ENCODE data around the gene UBAC1. TPM values are rescaled to one million over a fixed set of nuclear protein-coding genes. Genes with fewer than 3 reads are reported as not detected.

UBAC1 gene
- total RNA-seq, 1 donor from 2014 or later, result 30.1 TPM

- DNase-seq, result no peak
- H3K27ac ChIP-seq, result no peak overlapping the region
- no peaks in the 10 kb centered on the region for H3K36me3 ChIP-seq
- H3K4me1 ChIP-seq, result peaks cover 16% of the 10 kb centered on the region
- intact Hi-C loops (cut with DNase I), result no loop called here
- H3K9me3 ChIP-seq, result no peaks in the 10 kb centered on the region
- H3K4me3 ChIP-seq, result no peak overlapping the region
- H3K27me3 ChIP-seq, result no peaks in the 10 kb centered on the region
- no peak for TF ChIP-seq CTCF (IDR thresholded peaks at IDR 0.05)
- no peak for ATAC-seq
These were observed 1.6 kb upstream of the UBAC1 start for GRCh38 chr9:135962696-135963307.

- intact Hi-C loops (cut with DNase I), result no loop called here
- Histone ChIP-seq H3K4me3 (no peak overlapping the region), H3K27ac (no peak overlapping the region)
These were observed 880 bp upstream of the UBAC1 start for GRCh38 chr9:135961811-135962695.

GRCh38 chr9:135960411-135961276, 529 bp downstream of the UBAC1 start:
- DNase-seq (no peak), ATAC-seq (peak; percentile 18)
- Histone ChIP-seq H3K36me3 (no peaks in the 10 kb centered on the region), H3K9me3 (no peaks in the 10 kb centered on the region), H3K27me3 (no peaks in the 10 kb centered on the region), H3K27ac (peak overlapping the region; percentile 78), H3K4me1 (peaks cover 12% of the 10 kb centered on the region), H3K4me3 (peak overlapping the region; percentile 85)
- no peak for TF ChIP-seq CTCF (IDR thresholded peaks at IDR 0.05)
- intact Hi-C loops (cut with DNase I), result no loop called here

More at GRCh38 chr9:135961811-135962695, 880 bp upstream of the UBAC1 start:
- Histone ChIP-seq H3K9me3 (no peaks in the 10 kb centered on the region), H3K27me3 (no peaks in the 10 kb centered on the region), H3K36me3 (no peaks in the 10 kb centered on the region), H3K4me1 (peaks cover 12% of the 10 kb centered on the region)
- ATAC-seq (no peak), DNase-seq (no peak)
- TF ChIP-seq CTCF (IDR thresholded peaks at IDR 0.05), result no peak

GRCh38 chr9:135959814-135960213, 1.4 kb downstream of the UBAC1 start:
- Histone ChIP-seq H3K36me3 (no peaks in the 10 kb centered on the region), H3K27me3 (no peaks in the 10 kb centered on the region), H3K4me1 (peaks cover 12% of the 10 kb centered on the region), H3K4me3 (peak overlapping the region; percentile 85), H3K9me3 (no peaks in the 10 kb centered on the region), H3K27ac (peak overlapping the region; percentile 78)
- DNase-seq (no peak), ATAC-seq (no peak)
- intact Hi-C loops (cut with DNase I), result no loop called here
- TF ChIP-seq CTCF (IDR thresholded peaks at IDR 0.05), result no peak

- ATAC-seq (no peak), DNase-seq (no peak)
- intact Hi-C loops (cut with DNase I), result no loop called here
- Histone ChIP-seq H3K27me3 (no peaks in the 10 kb centered on the region), H3K27ac (no peak overlapping the region), H3K9me3 (no peaks in the 10 kb centered on the region), H3K4me3 (no peak overlapping the region), H3K4me1 (peaks cover 12% of the 10 kb centered on the region), H3K36me3 (peaks cover 10% of the 10 kb centered on the region)
- no peak for TF ChIP-seq CTCF (IDR thresholded peaks at IDR 0.05)
These were observed 2.7 kb downstream of the UBAC1 start for GRCh38 chr9:135958485-135958884.
